Kidney tubule cell (primary cell): ENCODE data around the gene FAM210A.
"Not testable (repeated sequence)": the region's sequence is repeated elsewhere in the genome, so short reads cannot be mapped to it uniquely, and the experiment has no call there.

Source experiments
- DNase-seq: peaks from one replicate; pipeline ENCODE4 v3.0.0-alpha.2; 2018; ENCODE audit warnings: low spot score

FAM210A gene

GRCh38 chr18:13700153-13700552, 26.2 kb downstream of the FAM210A start:
- no peak for DNase-seq

GRCh38 chr18:13696961-13697360, 29.4 kb downstream of the FAM210A start:
- DNase-seq = no peak

GRCh38 chr18:13695337-13695736, 31.0 kb downstream of the FAM210A start:
- DNase-seq = not testable (repeated sequence)

- not testable (repeated sequence) for DNase-seq
These were observed 36.3 kb downstream of the FAM210A start for GRCh38 chr18:13690060-13690459.

- DNase-seq = no peak
These were observed 37.9 kb downstream of the FAM210A start for GRCh38 chr18:13688191-13689136.

GRCh38 chr18:13684546-13684945, 41.8 kb downstream of the FAM210A start:
- no peak for DNase-seq

- DNase-seq = no peak
These were observed 44.7 kb downstream of the FAM210A start for GRCh38 chr18:13681701-13682100.

- peak; percentile 20 for DNase-seq
These were observed 45.7 kb downstream of the FAM210A start for GRCh38 chr18:13680612-13681011.

GRCh38 chr18:13677350-13677749, 49.0 kb downstream of the FAM210A start:
- DNase-seq = not testable (repeated sequence)

GRCh38 chr18:13676471-13676870, 49.9 kb downstream of the FAM210A start:
- no peak for DNase-seq

GRCh38 chr18:13672657-13673056, 53.7 kb downstream of the FAM210A start:
- DNase-seq = no peak

GRCh38 chr18:13661779-13662256, 64.5 kb downstream of the FAM210A start:
- DNase-seq = no peak

GRCh38 chr18:13661051-13661778, 65.1 kb downstream of the FAM210A start:
- DNase-seq = no peak

GRCh38 chr18:13660510-13660909, 65.8 kb downstream of the FAM210A start:
- DNase-seq = no peak

- no peak for DNase-seq
These were observed 67.7 kb downstream of the FAM210A start for GRCh38 chr18:13658436-13659204.

GRCh38 chr18:13657974-13658373, 68.4 kb downstream of the FAM210A start:
- DNase-seq = no peak

GRCh38 chr18:13653746-13654433, 72.5 kb downstream of the FAM210A start:
- DNase-seq = peak; percentile 11

- no peak for DNase-seq
These were observed 76.7 kb downstream of the FAM210A start for GRCh38 chr18:13649397-13650390.

- DNase-seq = no peak
These were observed 78.6 kb downstream of the FAM210A start for GRCh38 chr18:13647761-13648160.

- DNase-seq = no peak
These were observed 79.7 kb downstream of the FAM210A start for GRCh38 chr18:13646633-13647032.
